Mesendoderm (in vitro differentiated cells): ENCODE results near the gene TPGS1.

Experiments
- DNase-seq: peaks from one replicate; pipeline ENCODE4 v3.0.0; 2013
- H2AK5ac ChIP-seq: 2 replicates; pipeline ENCODE4 v1.6.1; 2013; ENCODE audit warnings: low read length, inconsistent platforms
- H2BK120ac ChIP-seq: 2 replicates; pipeline ENCODE4 v1.6.1; 2013; ENCODE audit warnings: low read depth, mild to moderate bottlenecking, low read length, moderate library complexity, mixed read lengths
- H2BK15ac ChIP-seq: replicated peaks from 2 replicates; pipeline ENCODE4 v1.6.1; 2013; ENCODE audit warnings: low read depth, mild to moderate bottlenecking, moderate library complexity
- H2BK5ac ChIP-seq: 2 replicates; pipeline ENCODE4 v1.6.1; 2013; ENCODE audit warnings: low read length, inconsistent platforms
- H3K18ac ChIP-seq: 2 replicates; pipeline ENCODE4 v1.6.1; 2013; ENCODE audit warnings: mild to moderate bottlenecking, low read length, mixed read lengths
- H3K23ac ChIP-seq: one replicate; pipeline ENCODE4 v1.6.1; 2013; ENCODE audit warnings: low read length
- H3K27ac ChIP-seq: 2 replicates; pipeline ENCODE4 v1.5.1; 2013; ENCODE audit warnings: low read depth, mild to moderate bottlenecking, inconsistent platforms, low read length, moderate library complexity
- H3K27me3 ChIP-seq: 2 replicates; pipeline ENCODE4 v1.6.1; 2013; ENCODE audit warnings: low read length, control low read depth, mild to moderate bottlenecking, inconsistent platforms; ENCODE audit not compliant: insufficient read depth, poor library complexity
- H3K36me3 ChIP-seq: 2 replicates; pipeline ENCODE4 v1.6.1; 2013; ENCODE audit warnings: low read length, inconsistent platforms; ENCODE audit not compliant: control insufficient read depth, insufficient read depth
- H3K4ac ChIP-seq: one replicate; pipeline ENCODE4 v1.6.1; 2013; ENCODE audit warnings: low read depth, mild to moderate bottlenecking, low read length, moderate library complexity
- H3K4me1 ChIP-seq: 2 replicates; pipeline ENCODE4 v1.6.1; 2013; ENCODE audit warnings: low read depth, low read length, inconsistent platforms; ENCODE audit not compliant: control insufficient read depth
- H3K4me2 ChIP-seq: 2 replicates; pipeline ENCODE4 v1.6.1; 2013; ENCODE audit warnings: low read length
- H3K4me3 ChIP-seq: 2 replicates; pipeline ENCODE4 v1.5.1; 2013; ENCODE audit warnings: mild to moderate bottlenecking, low read length
- H3K56ac ChIP-seq: one replicate; pipeline ENCODE4 v1.6.1; 2013; ENCODE audit warnings: low read length
- H3K79me1 ChIP-seq: 2 replicates; pipeline ENCODE4 v1.6.1; 2013; ENCODE audit warnings: low read length, inconsistent platforms
- H3K79me2 ChIP-seq: 2 replicates; pipeline ENCODE4 v1.6.1; 2013; ENCODE audit warnings: mild to moderate bottlenecking, low read length; ENCODE audit not compliant: control insufficient read depth, insufficient read depth
- H3K9ac ChIP-seq: 2 replicates; pipeline ENCODE4 v1.6.1; 2013; ENCODE audit warnings: low read length, inconsistent platforms
- H4K5ac ChIP-seq: one replicate; pipeline ENCODE4 v1.6.1; 2013; ENCODE audit warnings: low read length
- H4K8ac ChIP-seq: one replicate; pipeline ENCODE4 v1.6.1; 2013; ENCODE audit warnings: low read depth, mild to moderate bottlenecking, control low read depth, low read length, moderate library complexity
- WGBS: extraction: QIAGEN DNeasy Blood & Tissue Kit; methylation state at CpG from one replicate; pipeline ENCODE4 v1.1.7; 2013; ENCODE audit warnings: low lambda C conversion rate, missing lambda C conversion rate; ENCODE audit not compliant: insufficient coverage; ENCODE audit errors: extremely low coverage; 5-methylcytosine and 5-hydroxymethylcytosine counted together

Gene TPGS1

DNA sequence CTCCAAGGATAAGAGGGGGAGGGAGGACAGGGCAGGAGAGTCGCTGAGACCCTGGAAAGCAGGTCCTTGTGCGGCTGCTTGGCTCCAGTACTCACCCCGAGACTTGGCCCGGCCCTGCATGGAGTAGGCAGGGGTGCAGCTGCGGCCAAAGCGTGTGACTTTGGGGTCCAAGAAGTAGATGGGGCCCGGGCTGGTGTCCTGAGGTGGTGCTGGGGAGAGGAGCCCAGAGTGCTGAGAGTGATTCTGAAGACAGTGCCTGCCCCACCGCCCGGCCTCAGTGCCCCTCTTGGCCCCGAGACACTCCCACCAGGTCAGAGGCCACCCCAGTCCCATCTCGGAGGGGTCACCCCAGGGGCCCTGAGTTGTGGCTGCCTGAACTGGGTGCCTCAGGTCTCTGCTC lies 39.7 kb upstream of the TPGS1 start:
- H3K4me1 ChIP-seq = no peaks in the 10 kb centered on the region
- no peak overlapping the region for H4K5ac ChIP-seq
- H3K18ac ChIP-seq = no peak overlapping the region
- H2BK5ac ChIP-seq = no peak overlapping the region
- H2BK120ac ChIP-seq = no peak overlapping the region
- no peak overlapping the region for H3K56ac ChIP-seq
- WGBS = no CpG with 5 or more reads among the region's 11 CpGs
- H3K4me2 ChIP-seq = no peak overlapping the region
- H2AK5ac ChIP-seq = no peak overlapping the region
- H3K79me1 ChIP-seq = no peaks in the 10 kb centered on the region
- H3K79me2 ChIP-seq = no peaks in the 10 kb centered on the region
- no peak for DNase-seq
- no peaks in the 10 kb centered on the region for H3K27me3 ChIP-seq
- H3K4ac ChIP-seq = no peak overlapping the region
- H3K27ac ChIP-seq = no peak overlapping the region
- H4K8ac ChIP-seq = no peak overlapping the region
- H3K23ac ChIP-seq = no peak overlapping the region
- H3K4me3 ChIP-seq = no peak overlapping the region
- H3K9ac ChIP-seq = no peak overlapping the region
- H2BK15ac ChIP-seq = no peak overlapping the region
- H3K36me3 ChIP-seq = no peaks in the 10 kb centered on the region

- no peak overlapping the region for H2BK15ac ChIP-seq
- no peak overlapping the region for H3K23ac ChIP-seq
- H2BK5ac ChIP-seq = no peak overlapping the region
- no peaks in the 10 kb centered on the region for H3K36me3 ChIP-seq
- no peak overlapping the region for H3K9ac ChIP-seq
- H4K5ac ChIP-seq = no peak overlapping the region
- WGBS = no CpG with 5 or more reads among the region's 27 CpGs
- H3K4me3 ChIP-seq = no peak overlapping the region
- no peak overlapping the region for H3K4me2 ChIP-seq
- no peaks in the 10 kb centered on the region for H3K4me1 ChIP-seq
- no peak for DNase-seq
- H3K79me1 ChIP-seq = no peaks in the 10 kb centered on the region
- H2AK5ac ChIP-seq = no peak overlapping the region
- H3K27ac ChIP-seq = no peak overlapping the region
- no peak overlapping the region for H3K18ac ChIP-seq
- no peak overlapping the region for H4K8ac ChIP-seq
- H3K4ac ChIP-seq = no peak overlapping the region
- no peaks in the 10 kb centered on the region for H3K79me2 ChIP-seq
- H2BK120ac ChIP-seq = no peak overlapping the region
- H3K27me3 ChIP-seq = no peaks in the 10 kb centered on the region
- H3K56ac ChIP-seq = no peak overlapping the region
These were observed 38.6 kb upstream of the TPGS1 start for GRCh38 chr19:468587-469256.

DNA sequence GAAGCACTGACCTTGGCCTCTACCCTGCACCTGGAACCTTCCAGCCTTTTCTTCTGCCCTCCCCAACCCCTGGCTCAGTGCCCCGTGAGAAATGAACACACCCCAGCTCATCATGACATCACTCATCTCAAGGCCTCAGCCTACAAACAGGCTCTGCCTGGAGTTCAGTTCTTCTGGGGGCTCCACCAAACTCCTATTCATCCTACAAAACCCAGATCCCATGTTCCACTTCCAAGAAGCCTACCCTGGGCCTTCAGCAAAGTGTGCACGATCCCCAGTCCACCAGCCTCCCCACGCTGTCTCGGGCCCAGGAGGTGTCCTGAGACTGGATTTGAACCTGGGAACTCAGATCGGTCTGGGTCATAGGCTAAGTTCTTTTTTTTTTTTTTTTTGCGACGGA lies 37.5 kb upstream of the TPGS1 start:
- Histone ChIP-seq H2AK5ac (no peak overlapping the region), H2BK15ac (no peak overlapping the region), H3K4me2 (no peak overlapping the region), H3K4ac (no peak overlapping the region), H3K79me2 (no peaks in the 10 kb centered on the region), H3K9ac (no peak overlapping the region), H3K27ac (no peak overlapping the region), H2BK120ac (no peak overlapping the region), H3K4me1 (no peaks in the 10 kb centered on the region), H3K79me1 (no peaks in the 10 kb centered on the region), H4K8ac (no peak overlapping the region), H4K5ac (no peak overlapping the region), H2BK5ac (no peak overlapping the region), H3K4me3 (no peak overlapping the region), H3K36me3 (no peaks in the 10 kb centered on the region), H3K23ac (no peak overlapping the region), H3K27me3 (no peaks in the 10 kb centered on the region), H3K56ac (no peak overlapping the region), H3K18ac (no peak overlapping the region)
- no peak for DNase-seq
- WGBS = no CpG with 5 or more reads among the region's 7 CpGs

- Histone ChIP-seq H3K79me2 (no peaks in the 10 kb centered on the region), H2AK5ac (no peak overlapping the region), H2BK120ac (no peak overlapping the region), H3K4me3 (no peak overlapping the region), H3K27ac (no peak overlapping the region), H3K23ac (no peak overlapping the region), H4K8ac (no peak overlapping the region), H3K4me1 (no peaks in the 10 kb centered on the region), H3K36me3 (no peaks in the 10 kb centered on the region), H3K79me1 (no peaks in the 10 kb centered on the region), H3K9ac (no peak overlapping the region), H3K18ac (no peak overlapping the region), H3K4ac (no peak overlapping the region), H3K4me2 (no peak overlapping the region), H2BK15ac (no peak overlapping the region), H3K56ac (no peak overlapping the region), H4K5ac (no peak overlapping the region), H2BK5ac (no peak overlapping the region), H3K27me3 (no peaks in the 10 kb centered on the region)
- WGBS = no CpG with 5 or more reads among the region's 20 CpGs
- DNase-seq = no peak
These were observed 36.6 kb upstream of the TPGS1 start for GRCh38 chr19:470701-471100.

- no peaks in the 10 kb centered on the region for H3K79me1 ChIP-seq
- no peak overlapping the region for H3K56ac ChIP-seq
- H3K36me3 ChIP-seq = no peaks in the 10 kb centered on the region
- H3K23ac ChIP-seq = no peak overlapping the region
- no CpG with 5 or more reads among the region's 23 CpGs for WGBS
- H2BK5ac ChIP-seq = no peak overlapping the region
- H3K27ac ChIP-seq = no peak overlapping the region
- no peak overlapping the region for H4K5ac ChIP-seq
- H3K18ac ChIP-seq = no peak overlapping the region
- no peak for DNase-seq
- no peak overlapping the region for H2BK120ac ChIP-seq
- H3K4me1 ChIP-seq = no peaks in the 10 kb centered on the region
- no peak overlapping the region for H3K4me3 ChIP-seq
- no peaks in the 10 kb centered on the region for H3K27me3 ChIP-seq
- no peak overlapping the region for H2AK5ac ChIP-seq
- H3K79me2 ChIP-seq = no peaks in the 10 kb centered on the region
- H2BK15ac ChIP-seq = no peak overlapping the region
- no peak overlapping the region for H3K4me2 ChIP-seq
- H3K4ac ChIP-seq = no peak overlapping the region
- H4K8ac ChIP-seq = no peak overlapping the region
- H3K9ac ChIP-seq = no peak overlapping the region
These were observed 35.1 kb upstream of the TPGS1 start for GRCh38 chr19:472005-472858.
